ENCODE results near the gene KCTD21. TPM values are rescaled to one million over a fixed set of nuclear protein-coding genes. Genes with fewer than 3 reads are reported as not detected.
A peak's percentile ranks its signal among the peaks of the same experiment; 100 is the strongest.

The KCTD21 gene
- total RNA-seq, 2 donors from 2014 or later, result 7.5 to 9.2 TPM

GRCh38 chr11:78145511-78146025, 42.9 kb downstream of the KCTD21 start:
- TF ChIP-seq CTCF (IDR thresholded peaks at IDR 0.05), result no peak
- Histone ChIP-seq H3K27me3 (no peaks in the 10 kb centered on the region), H3K9me3 (no peaks in the 10 kb centered on the region), H3K36me3 (no peaks in the 10 kb centered on the region), H3K27ac (no peak overlapping the region), H3K9ac (ENCODE audit: low read depth in 2 of 2, low read length in 2 of 2) (no peak overlapping the region), H3K4me3 (no peak overlapping the region), H3K4me1 (peaks cover 3% of the 10 kb centered on the region)
- intact Hi-C loops (cut with DNase I), result loop anchor here (5.0 kb wide), 1 partner anchor 277 kb away; no protein-coding TSS in a partner anchor
- no peak for DNase-seq

- H3K4me1 ChIP-seq, result peaks cover 13% of the 10 kb centered on the region
- DNase-seq, result no peak
- TF ChIP-seq CTCF (IDR thresholded peaks at IDR 0.05), result no peak
- no peak overlapping the region for H3K27ac ChIP-seq
- H3K36me3 ChIP-seq, result no peaks in the 10 kb centered on the region
- H3K9ac ChIP-seq (ENCODE audit: low read depth in 2 of 2, low read length in 2 of 2), result no peak overlapping the region
- H3K4me3 ChIP-seq, result peak overlapping the region; percentile 69
- H3K27me3 ChIP-seq, result no peaks in the 10 kb centered on the region
- H3K9me3 ChIP-seq, result no peaks in the 10 kb centered on the region
- intact Hi-C loops (cut with DNase I), result no loop called here
Measured at GRCh38 chr11:78140392-78141077, 47.9 kb downstream of the KCTD21 start.

GRCh38 chr11:78139422-78140391, 48.7 kb downstream of the KCTD21 start, which contains the start of gene ALG8:
Gene ALG8 (minus strand): TSS chr11:78139626. CDS start chr11:78139588, 38 bp downstream.
- no peaks in the 10 kb centered on the region for H3K36me3 ChIP-seq
- peaks cover 13% of the 10 kb centered on the region for H3K4me1 ChIP-seq
- H3K9me3 ChIP-seq, result no peaks in the 10 kb centered on the region
- peak within 1 kb of the TSS; percentile 44 for H3K27ac ChIP-seq
- peak within 1 kb of the TSS; percentile 69 for H3K4me3 ChIP-seq
- intact Hi-C loops (cut with DNase I), result no loop called here
- H3K9ac ChIP-seq (ENCODE audit: low read depth in 2 of 2, low read length in 2 of 2), result peak within 1 kb of the TSS; percentile 65 to 86
- H3K27me3 ChIP-seq, result no peaks in the 10 kb centered on the region
- TF ChIP-seq CTCF (IDR thresholded peaks at IDR 0.05), result no peak
- DNase-seq, result peak; percentile 96

GRCh38 chr11:78138694-78139421, 49.6 kb downstream of the KCTD21 start:
- TF ChIP-seq CTCF (IDR thresholded peaks at IDR 0.05), result no peak
- peak; percentile 50 for DNase-seq
- Histone ChIP-seq H3K36me3 (no peaks in the 10 kb centered on the region), H3K27me3 (no peaks in the 10 kb centered on the region), H3K27ac (peak overlapping the region; percentile 44), H3K4me3 (peak overlapping the region; percentile 69), H3K4me1 (peaks cover 13% of the 10 kb centered on the region), H3K9me3 (no peaks in the 10 kb centered on the region), H3K9ac (ENCODE audit: low read depth in 2 of 2, low read length in 2 of 2) (peak overlapping the region; percentile 65 to 86)
- intact Hi-C loops (cut with DNase I), result no loop called here

GRCh38 chr11:78138291-78138690, 50.1 kb downstream of the KCTD21 start:
- no peaks in the 10 kb centered on the region for H3K36me3 ChIP-seq
- TF ChIP-seq CTCF (IDR thresholded peaks at IDR 0.05), result no peak
- peak overlapping the region; percentile 69 for H3K4me3 ChIP-seq
- no peak for DNase-seq
- peaks cover 13% of the 10 kb centered on the region for H3K4me1 ChIP-seq
- no peaks in the 10 kb centered on the region for H3K9me3 ChIP-seq
- no peaks in the 10 kb centered on the region for H3K27me3 ChIP-seq
- H3K9ac ChIP-seq (ENCODE audit: low read depth in 2 of 2, low read length in 2 of 2), result no peak overlapping the region
- intact Hi-C loops (cut with DNase I), result no loop called here
- H3K27ac ChIP-seq, result no peak overlapping the region
